Activated T-helper 17 cell treated with anti-CD3 and anti-CD28 coated beads, Interleukin-2, amount 50 U/mL, for 72 hours (primary cell): ENCODE data around the gene ELF1. TPM values are rescaled to one million over a fixed set of nuclear protein-coding genes. Genes with fewer than 3 reads are reported as not detected.
"Not testable (repeated sequence)": the region's sequence is repeated elsewhere in the genome, so short reads cannot be mapped to it uniquely, and the experiment has no call there.

Experiments
- ATAC-seq: fragments of 150-1000 bp; cut with Tn5 transposase; replicated peaks from 2 replicates; pipeline ENCODE4 v1.10.0; 2021; ENCODE audit warnings: mild to moderate bottlenecking, moderate library complexity
- H3K27ac Mint-ChIP-seq: one replicate; pipeline ENCODE4 v1.8.0; 2022; ENCODE audit warnings: mixed read lengths
- H3K27me3 Mint-ChIP-seq: one replicate; pipeline ENCODE4 v1.8.0; 2022; ENCODE audit warnings: mixed read lengths
- H3K36me3 Mint-ChIP-seq: one replicate; pipeline ENCODE4 v1.8.0; 2022; ENCODE audit warnings: low read depth, mild to moderate bottlenecking, mixed read lengths
- H3K4me1 Mint-ChIP-seq: one replicate; pipeline ENCODE4 v1.8.0; 2022; ENCODE audit warnings: mixed read lengths
- H3K4me3 Mint-ChIP-seq: one replicate; pipeline ENCODE4 v1.8.0; 2022; ENCODE audit warnings: mild to moderate bottlenecking, mixed read lengths
- H3K9me3 Mint-ChIP-seq: one replicate; pipeline ENCODE4 v1.8.0; 2022; ENCODE audit warnings: mixed read lengths
- total RNA-seq, 2 donors: library from RNA; stranded (reverse); gene quantifications; one replicate each; pipeline ENCODE4 v1.2.3, GENCODE V29; 2022

ELF1 gene
- total RNA-seq, 2 donors from 2014 or later = 76.0 to 80.1 TPM

GRCh38 chr13:40908546-40908945 is 110.6 kb downstream of the ELF1 start:
- no peak overlapping the region for H3K4me3 Mint-ChIP-seq
- H3K27ac Mint-ChIP-seq = no peak overlapping the region
- H3K36me3 Mint-ChIP-seq = no peaks in the 10 kb centered on the region
- ATAC-seq = no peak
- H3K27me3 Mint-ChIP-seq = no peaks in the 10 kb centered on the region
- peaks cover 5% of the 10 kb centered on the region for H3K4me1 Mint-ChIP-seq
- H3K9me3 Mint-ChIP-seq = no peaks in the 10 kb centered on the region

- H3K36me3 Mint-ChIP-seq, ATAC-seq, H3K27me3 Mint-ChIP-seq, H3K4me3 Mint-ChIP-seq, H3K27ac Mint-ChIP-seq, H3K9me3 Mint-ChIP-seq, H3K4me1 Mint-ChIP-seq: not testable (repeated sequence)
These were observed 118.1 kb downstream of the ELF1 start for GRCh38 chr13:40901032-40901431.

DNA sequence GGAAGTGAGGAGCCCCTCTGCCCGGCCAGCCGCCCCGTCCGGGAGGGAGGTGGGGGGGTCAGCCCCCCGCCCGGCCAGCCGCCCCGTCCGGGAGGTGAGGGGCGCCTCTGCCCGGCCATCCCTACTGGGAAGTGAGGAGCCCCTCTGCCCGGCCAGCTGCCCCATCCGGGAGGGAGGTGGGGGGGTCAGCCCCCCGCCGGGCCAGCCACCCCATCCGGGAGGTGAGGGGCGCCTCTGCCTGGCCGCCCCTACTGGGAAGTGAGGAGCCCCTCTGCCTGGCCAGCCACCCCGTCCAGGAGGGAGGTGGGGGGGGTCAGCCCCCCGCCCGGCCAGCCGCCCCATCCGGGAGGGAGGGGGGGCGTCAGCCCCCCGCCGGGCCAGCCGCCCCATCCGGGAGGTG is 118.5 kb downstream of the ELF1 start:
- not testable (repeated sequence) for H3K27me3 Mint-ChIP-seq, H3K36me3 Mint-ChIP-seq, H3K4me1 Mint-ChIP-seq, H3K27ac Mint-ChIP-seq, ATAC-seq, H3K9me3 Mint-ChIP-seq, H3K4me3 Mint-ChIP-seq

DNA sequence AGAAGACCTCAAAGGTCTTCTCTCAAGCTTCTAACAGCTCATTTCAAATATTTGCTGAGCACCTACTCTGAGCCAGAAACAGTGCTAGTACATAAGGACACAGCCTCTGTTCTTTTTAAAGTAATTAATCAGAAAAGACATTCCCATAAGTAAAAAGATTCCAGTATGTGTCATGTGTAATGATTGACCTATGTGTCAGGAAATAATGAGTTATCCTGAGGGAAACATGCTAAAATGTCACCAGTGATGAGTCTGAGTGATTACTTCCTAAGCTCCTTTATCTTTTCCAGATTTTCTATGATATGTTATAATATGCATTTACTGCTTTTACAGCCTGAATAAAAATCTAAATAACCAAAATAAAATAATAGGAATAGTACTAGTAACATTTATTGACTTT is 122.1 kb downstream of the ELF1 start:
- no peaks in the 10 kb centered on the region for H3K4me1 Mint-ChIP-seq
- H3K27me3 Mint-ChIP-seq = no peaks in the 10 kb centered on the region

DNA sequence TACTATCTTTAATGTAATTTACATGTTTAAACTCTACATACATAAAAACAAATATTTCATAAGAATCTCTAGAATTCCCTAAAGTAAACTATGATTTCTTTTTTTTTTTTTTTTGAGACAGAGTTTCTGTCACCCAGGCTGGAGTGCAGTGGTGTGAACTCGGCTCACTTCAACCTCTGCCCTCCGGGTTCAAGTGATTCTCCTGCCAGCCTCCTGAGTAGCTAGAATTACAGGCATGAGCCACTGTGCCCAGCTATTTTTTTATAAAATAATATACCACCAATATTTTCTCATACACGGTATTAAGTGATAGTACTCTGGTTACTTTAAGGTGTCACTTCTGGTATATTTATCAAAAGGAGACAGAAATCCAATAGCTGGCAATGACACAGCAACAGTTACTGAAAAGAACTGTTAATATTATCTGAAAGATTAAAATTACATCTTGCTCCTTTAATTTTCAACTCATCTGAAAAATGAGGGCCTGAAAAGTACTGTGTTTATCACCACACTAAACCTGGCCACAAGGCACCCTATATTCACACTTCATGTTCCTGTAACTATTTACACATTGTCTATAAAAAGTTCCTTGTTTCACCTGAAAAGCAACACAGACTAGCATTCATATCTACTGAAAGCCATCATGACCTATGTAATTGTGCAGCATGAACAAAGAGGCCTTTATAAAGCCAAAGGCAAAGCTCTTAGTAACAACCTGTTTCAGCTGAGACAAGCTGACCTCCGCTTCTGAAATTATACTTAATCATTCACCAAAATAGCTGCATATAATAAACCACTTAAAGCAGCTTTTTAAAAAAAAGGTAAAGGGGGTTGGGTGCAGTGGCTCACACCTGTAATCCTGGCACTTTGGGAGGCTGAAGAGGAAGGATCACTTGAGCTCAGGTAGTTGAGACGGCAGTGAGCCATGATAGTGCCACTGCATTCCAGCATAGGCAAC is 123.6 kb downstream of the ELF1 start:
- Mint-ChIP-seq H3K27me3 (no peaks in the 10 kb centered on the region), H3K4me3 (no peak overlapping the region), H3K4me1 (no peaks in the 10 kb centered on the region), H3K36me3 (no peaks in the 10 kb centered on the region), H3K9me3 (no peaks in the 10 kb centered on the region), H3K27ac (no peak overlapping the region)
- ATAC-seq = no peak

More for the DNA sequence above, 122.1 kb downstream of the ELF1 start:
- H3K27ac Mint-ChIP-seq = no peak overlapping the region
- H3K4me3 Mint-ChIP-seq = no peak overlapping the region
- H3K36me3 Mint-ChIP-seq = no peaks in the 10 kb centered on the region
- no peak for ATAC-seq
- no peaks in the 10 kb centered on the region for H3K9me3 Mint-ChIP-seq

- ATAC-seq, H3K4me3 Mint-ChIP-seq, H3K36me3 Mint-ChIP-seq, H3K9me3 Mint-ChIP-seq, H3K4me1 Mint-ChIP-seq, H3K27ac Mint-ChIP-seq, H3K27me3 Mint-ChIP-seq: not testable (repeated sequence)
These were observed 125.5 kb downstream of the ELF1 start for GRCh38 chr13:40893573-40893972.

- Mint-ChIP-seq H3K4me1 (peaks cover 9% of the 10 kb centered on the region), H3K27ac (no peak overlapping the region), H3K4me3 (no peak overlapping the region), H3K36me3 (peaks cover 15% of the 10 kb centered on the region), H3K27me3 (no peaks in the 10 kb centered on the region), H3K9me3 (peaks cover 5% of the 10 kb centered on the region)
- ATAC-seq = no peak
These were observed 133.1 kb downstream of the ELF1 start for GRCh38 chr13:40886017-40886416.

DNA sequence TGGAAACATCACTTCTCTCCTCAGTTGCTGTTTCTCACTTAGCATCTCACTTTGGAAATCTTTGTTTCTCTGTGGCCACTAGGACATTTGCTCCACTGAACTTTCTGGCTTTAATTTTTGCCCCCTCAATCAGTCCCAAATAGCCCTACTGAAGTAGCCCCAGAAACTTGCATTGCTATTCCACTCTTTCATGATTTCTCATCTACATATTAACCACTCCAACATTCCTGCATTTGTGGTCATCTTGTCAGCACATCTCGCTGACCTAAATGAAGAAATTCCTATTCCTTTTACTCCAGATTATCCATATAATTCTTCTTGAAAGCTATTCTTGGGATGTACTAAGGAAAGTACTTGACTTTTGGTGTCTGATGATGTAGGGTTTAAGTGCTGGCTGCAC is 134.9 kb downstream of the ELF1 start:
- not testable (repeated sequence) for H3K27ac Mint-ChIP-seq, ATAC-seq, H3K4me3 Mint-ChIP-seq, H3K27me3 Mint-ChIP-seq, H3K4me1 Mint-ChIP-seq
- Mint-ChIP-seq H3K36me3 (peaks cover 26% of the 10 kb centered on the region), H3K9me3 (peaks cover 12% of the 10 kb centered on the region)

Other genes with a start within 250 kb of the ELF1 start
- gene MRPS31, start 248.1 kb downstream of the ELF1 start, total RNA-seq = 10 to 100 TPM; 39.8 to 41.8 TPM
- gene SLC25A15, start 229.7 kb downstream of the ELF1 start, total RNA-seq = 10 to 100 TPM; 12.9 to 21.4 TPM
- gene WBP4, start 42.2 kb upstream of the ELF1 start, total RNA-seq = 10 to 100 TPM in 1 of 2 donors, 1 to 10 TPM in 1; 9.7 to 10.6 TPM
- 1 to 10 TPM; 3.4 to 5.5 TPM for gene KBTBD6, start 113.5 kb upstream of the ELF1 start, total RNA-seq
- 1 to 10 TPM; 4.7 to 5.8 TPM for gene KBTBD7, start 175.3 kb upstream of the ELF1 start, total RNA-seq
- gene MTRF1, start 244.3 kb upstream of the ELF1 start, total RNA-seq = 10 to 100 TPM; 32.5 to 39.4 TPM